ENCODE data around the gene KRTAP4-3.

- TF ChIP-seq SIN3A (IDR thresholded peaks at IDR 0.05; ENCODE audit: low read depth, low read length) (no peak), CHD2 (IDR thresholded peaks at IDR 0.05; ENCODE audit: borderline replicate concordance, low read depth, low read length) (no peak), POLR2A (IDR thresholded peaks at IDR 0.05; ENCODE audit: low read depth, low read length) (no peak), POLR2AphosphoS5 (IDR thresholded peaks at IDR 0.05; ENCODE audit: low read length) (no peak), CREM (IDR thresholded peaks at IDR 0.05; ENCODE audit: low read depth) (no peak), SP1 (IDR thresholded peaks at IDR 0.05; ENCODE audit: low read depth, low read length) (no peak), CBFB (IDR thresholded peaks at IDR 0.05; ENCODE audit: low read depth) (no peak), EGR1 (IDR thresholded peaks at IDR 0.05; ENCODE audit: borderline replicate concordance in 1 of 2, low read depth in 2 of 2, low read length in 2 of 2) (no peak), TARDBP (IDR thresholded peaks at IDR 0.05; ENCODE audit: borderline replicate concordance) (no peak), YBX1 (IDR thresholded peaks at IDR 0.05) (no peak)
- TF ChIP-seq, protein P1, sequence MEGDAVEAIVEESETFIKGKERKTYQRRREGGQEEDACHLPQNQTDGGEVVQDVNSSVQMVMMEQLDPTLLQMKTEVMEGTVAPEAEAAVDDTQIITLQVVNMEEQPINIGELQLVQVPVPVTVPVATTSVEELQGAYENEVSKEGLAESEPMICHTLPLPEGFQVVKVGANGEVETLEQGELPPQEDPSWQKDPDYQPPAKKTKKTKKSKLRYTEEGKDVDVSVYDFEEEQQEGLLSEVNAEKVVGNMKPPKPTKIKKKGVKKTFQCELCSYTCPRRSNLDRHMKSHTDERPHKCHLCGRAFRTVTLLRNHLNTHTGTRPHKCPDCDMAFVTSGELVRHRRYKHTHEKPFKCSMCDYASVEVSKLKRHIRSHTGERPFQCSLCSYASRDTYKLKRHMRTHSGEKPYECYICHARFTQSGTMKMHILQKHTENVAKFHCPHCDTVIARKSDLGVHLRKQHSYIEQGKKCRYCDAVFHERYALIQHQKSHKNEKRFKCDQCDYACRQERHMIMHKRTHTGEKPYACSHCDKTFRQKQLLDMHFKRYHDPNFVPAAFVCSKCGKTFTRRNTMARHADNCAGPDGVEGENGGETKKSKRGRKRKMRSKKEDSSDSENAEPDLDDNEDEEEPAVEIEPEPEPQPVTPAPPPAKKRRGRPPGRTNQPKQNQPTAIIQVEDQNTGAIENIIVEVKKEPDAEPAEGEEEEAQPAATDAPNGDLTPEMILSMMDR (IDR thresholded peaks at IDR 0.05 in 2 of 3, conservative IDR thresholded peaks at IDR 0.05 in 1 of 3; ENCODE audit: control insufficient read depth in 2 of 3, extremely low read depth in 1 of 3, insufficient read depth in 1 of 3, low read depth in 3 of 3, low read length in 3 of 3), result no peak
- TF ChIP-seq, protein P2, sequence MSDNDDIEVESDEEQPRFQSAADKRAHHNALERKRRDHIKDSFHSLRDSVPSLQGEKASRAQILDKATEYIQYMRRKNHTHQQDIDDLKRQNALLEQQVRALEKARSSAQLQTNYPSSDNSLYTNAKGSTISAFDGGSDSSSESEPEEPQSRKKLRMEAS (IDR thresholded peaks at IDR 0.05; ENCODE audit: low read depth, low read length), result no peak
Observed at GRCh38 chr17:41150026-41150425, 18.0 kb downstream of the KRTAP4-3 start.
